Loucy (cell line): ENCODE data around the gene COL1A1.

Experiments
- H2AFZ ChIP-seq: fragments of 200-600 bp; sonication (generic); 2 replicates; pipeline ENCODE4 v1.6.0; 2016; ENCODE audit warnings: antibody characterized with exemption, mild to moderate bottlenecking, low read length, moderate library complexity
- H3F3A ChIP-seq: fragments of 200-600 bp; 2 replicates; pipeline ENCODE4 v1.6.0; 2016; ENCODE audit warnings: antibody characterized with exemption, low read depth, mild to moderate bottlenecking
- H3K27me3 ChIP-seq: fragments of 200-600 bp; sonication (generic); 2 replicates; pipeline ENCODE4 v1.6.1; 2014; ENCODE audit warnings: low read length, mild to moderate bottlenecking; ENCODE audit not compliant: insufficient read depth, poor library complexity, severe bottlenecking
- H3K36me3 ChIP-seq: fragments of 200-600 bp; sonication (generic); 2 replicates; pipeline ENCODE4 v1.6.1; 2016; ENCODE audit warnings: low read length; ENCODE audit not compliant: insufficient read depth
- H3K4me1 ChIP-seq: fragments of 200-600 bp; sonication (generic); 2 replicates; pipeline ENCODE4 v1.5.1; 2014; ENCODE audit warnings: low read length, mild to moderate bottlenecking; ENCODE audit not compliant: insufficient read depth, poor library complexity, severe bottlenecking
- H3K4me2 ChIP-seq: fragments of 200-600 bp; sonication (generic); 2 replicates; pipeline ENCODE4 v1.6.0; 2014; ENCODE audit warnings: antibody characterized with exemption, low read length, low read depth, mild to moderate bottlenecking; ENCODE audit not compliant: poor library complexity, severe bottlenecking
- H3K4me3 ChIP-seq: fragments of 200-600 bp; sonication (generic); 2 replicates; pipeline ENCODE4 v1.5.1; 2014; ENCODE audit warnings: low read length, mild to moderate bottlenecking, mixed read lengths; ENCODE audit not compliant: poor library complexity, severe bottlenecking
- H3K79me2 ChIP-seq: fragments of 200-600 bp; sonication (generic); 2 replicates; pipeline ENCODE4 v1.6.1; 2014; ENCODE audit warnings: low read length; ENCODE audit not compliant: insufficient read depth
- H3K9ac ChIP-seq: fragments of 200-600 bp; sonication (generic); 2 replicates; pipeline ENCODE4 v1.6.0; 2014; ENCODE audit warnings: mild to moderate bottlenecking, low read depth, low read length, moderate library complexity; ENCODE audit not compliant: poor library complexity, severe bottlenecking
- H3K9me2 ChIP-seq: fragments of 200-600 bp; sonication (generic); replicated peaks from 2 replicates; pipeline ENCODE4 v1.6.1; 2016; ENCODE audit warnings: low read depth, low read length, mixed read lengths
- H3K9me3 ChIP-seq: fragments of 200-600 bp; sonication (generic); 2 replicates; pipeline ENCODE4 v1.6.1; 2014; ENCODE audit warnings: mild to moderate bottlenecking, antibody characterized with exemption, low read length, low read depth; ENCODE audit not compliant: insufficient read depth
- H4K20me1 ChIP-seq: fragments of 200-600 bp; sonication (generic); 2 replicates; pipeline ENCODE4 v1.6.0; 2014; ENCODE audit warnings: antibody characterized with exemption, low read length, mild to moderate bottlenecking; ENCODE audit not compliant: insufficient read depth, poor library complexity, severe bottlenecking
- EZH2phosphoT487 ChIP-seq: fragments of 200-600 bp; IDR thresholded peaks from 2 replicates; pipeline ENCODE4 v1.6.1; 2018; ENCODE audit warnings: antibody characterized with exemption, mild to moderate bottlenecking, moderate library complexity, borderline replicate concordance
- TF ChIP-seq, protein P1 (sequence below): fragments of 200-600 bp; sonication (generic); conservative IDR thresholded peaks from 2 replicates; pipeline ENCODE4 v1.5.1; 2014; ENCODE audit warnings: mild to moderate bottlenecking, antibody characterized with exemption, low read length

The COL1A1 gene

DNA sequence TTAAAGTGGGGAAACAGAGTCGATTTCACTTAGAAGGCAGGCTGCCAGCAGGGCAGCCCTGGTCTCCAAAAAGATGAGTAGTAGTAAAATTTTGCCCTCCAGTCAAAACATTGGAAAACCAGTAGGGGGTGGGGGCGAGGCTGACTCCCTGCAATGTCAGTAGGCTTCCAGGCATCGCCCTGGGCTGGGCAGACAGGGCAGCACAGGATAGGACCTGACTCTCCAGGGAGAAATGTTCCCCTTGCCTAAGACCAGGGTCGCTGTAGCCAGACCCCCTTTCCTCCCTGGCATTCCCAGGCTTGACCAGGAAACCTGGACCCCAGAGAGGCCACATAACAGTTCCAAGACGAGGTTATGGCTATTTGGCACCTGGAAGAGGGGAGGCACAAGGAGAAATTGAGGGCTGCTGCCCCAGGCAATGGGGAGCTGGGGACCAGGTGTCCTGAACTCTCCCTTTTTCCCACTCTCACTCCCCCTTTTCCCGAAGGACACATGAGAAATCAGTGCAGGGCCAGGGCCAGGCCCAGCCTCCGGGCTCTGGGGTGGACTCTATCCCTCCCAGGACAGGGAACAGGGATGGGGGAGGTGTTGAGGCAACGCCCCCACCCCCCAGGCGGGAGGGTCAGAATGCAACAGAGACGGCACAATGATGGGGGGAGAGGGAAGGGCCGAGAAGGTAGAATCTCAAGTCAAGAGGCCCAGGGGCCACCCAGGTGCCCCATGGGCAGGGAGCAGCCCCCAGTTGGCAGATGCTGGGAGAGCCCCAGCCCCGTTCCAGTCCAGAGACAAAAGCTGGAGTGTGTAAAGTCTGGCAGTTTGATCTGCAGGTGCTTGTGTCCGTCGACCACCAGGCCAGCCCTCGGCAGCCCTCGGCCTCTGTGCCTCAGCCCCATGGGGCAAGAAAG is 67.0 kb downstream of the COL1A1 start:
- Histone ChIP-seq H3K4me3 (no peak overlapping the region), H3K9me3 (no peaks in the 10 kb centered on the region), H3K27me3 (no peaks in the 10 kb centered on the region), H2AFZ (no peak overlapping the region), H3K4me2 (no peak overlapping the region), H3K9me2 (no peaks in the 10 kb centered on the region), H3K36me3 (peaks cover 53% of the 10 kb centered on the region; the same call in 1 of the 2 replicates), H3K4me1 (peaks cover 7% of the 10 kb centered on the region), H4K20me1 (peaks cover 5% of the 10 kb centered on the region), H3K79me2 (peaks cover 14% of the 10 kb centered on the region), H3F3A (peaks cover 4% of the 10 kb centered on the region; the same call in 1 of the 2 replicates), H3K9ac (no peak overlapping the region)
- no peak for TF ChIP-seq EZH2phosphoT487
- TF ChIP-seq, protein P1, sequence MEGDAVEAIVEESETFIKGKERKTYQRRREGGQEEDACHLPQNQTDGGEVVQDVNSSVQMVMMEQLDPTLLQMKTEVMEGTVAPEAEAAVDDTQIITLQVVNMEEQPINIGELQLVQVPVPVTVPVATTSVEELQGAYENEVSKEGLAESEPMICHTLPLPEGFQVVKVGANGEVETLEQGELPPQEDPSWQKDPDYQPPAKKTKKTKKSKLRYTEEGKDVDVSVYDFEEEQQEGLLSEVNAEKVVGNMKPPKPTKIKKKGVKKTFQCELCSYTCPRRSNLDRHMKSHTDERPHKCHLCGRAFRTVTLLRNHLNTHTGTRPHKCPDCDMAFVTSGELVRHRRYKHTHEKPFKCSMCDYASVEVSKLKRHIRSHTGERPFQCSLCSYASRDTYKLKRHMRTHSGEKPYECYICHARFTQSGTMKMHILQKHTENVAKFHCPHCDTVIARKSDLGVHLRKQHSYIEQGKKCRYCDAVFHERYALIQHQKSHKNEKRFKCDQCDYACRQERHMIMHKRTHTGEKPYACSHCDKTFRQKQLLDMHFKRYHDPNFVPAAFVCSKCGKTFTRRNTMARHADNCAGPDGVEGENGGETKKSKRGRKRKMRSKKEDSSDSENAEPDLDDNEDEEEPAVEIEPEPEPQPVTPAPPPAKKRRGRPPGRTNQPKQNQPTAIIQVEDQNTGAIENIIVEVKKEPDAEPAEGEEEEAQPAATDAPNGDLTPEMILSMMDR: no peak

- Histone ChIP-seq H3K4me1 (peaks cover 3% of the 10 kb centered on the region), H3K9me3 (no peaks in the 10 kb centered on the region), H3K9me2 (no peaks in the 10 kb centered on the region), H3K9ac (no peak overlapping the region), H3K4me3 (no peak overlapping the region), H4K20me1 (no peaks in the 10 kb centered on the region), H3F3A (peaks cover 4% of the 10 kb centered on the region; the same call in 1 of the 2 replicates), H2AFZ (no peak overlapping the region), H3K27me3 (no peaks in the 10 kb centered on the region), H3K79me2 (peaks cover 7% of the 10 kb centered on the region; the same call in 1 of the 2 replicates), H3K4me2 (no peak overlapping the region), H3K36me3 (peaks cover 46% of the 10 kb centered on the region; the same call in 1 of the 2 replicates)
- TF ChIP-seq EZH2phosphoT487: no peak
- TF ChIP-seq, protein P1: no peak
These were observed 67.7 kb downstream of the COL1A1 start for GRCh38 chr17:50133769-50134099.
